ENCODE results near the gene LIN54. TPM values are rescaled to one million over a fixed set of nuclear protein-coding genes. Genes with fewer than 3 reads are reported as not detected.
"Not testable (repeated sequence)": the region's sequence is repeated elsewhere in the genome, so short reads cannot be mapped to it uniquely, and the experiment has no call there.

LIN54 gene
- total RNA-seq, 2 experiments from 2014 or later = 47.6 to 48.9 TPM

- peak overlapping the region; percentile 97 for H3K4me3 ChIP-seq (ENCODE audit: low read depth, low read length, poor library complexity, severe bottlenecking)
- peak overlapping the region; percentile 87 for H3K4me2 ChIP-seq (ENCODE audit: low read length)
- TF ChIP-seq EZH2phosphoT487 (IDR thresholded peaks at IDR 0.05; ENCODE audit: borderline replicate concordance, low read depth, low read length) (no peak), CTCF (conservative IDR thresholded peaks at IDR 0.05; ENCODE audit: low read length) (no peak)
- ChIA-PET POLR2A (interaction anchor here (0.8 to 4.3 kb wide), 7 partner anchors 10 to 110 kb away, joined by 4 to 52 read pairs (median 7); partner anchors contain the start of genes COPS4 and THAP9), CTCF (ENCODE audit: unreplicated experiment) (no interaction called here)
- intact Hi-C loops (cut with micrococcal nuclease; ENCODE audit: unreplicated experiment) = no loop called here
- peaks cover 24% of the 10 kb centered on the region for H3K36me3 ChIP-seq (ENCODE audit: insufficient read depth, low read length)
- H3K9me2 ChIP-seq (ENCODE audit: insufficient read depth, low read length) = no peaks in the 10 kb centered on the region
- TSS peak; percentile 25 for BruUV-seq (replicated peaks)
- DNase-seq (ENCODE audit: low spot score) = no peak
- no peaks in the 10 kb centered on the region for H3K9me3 ChIP-seq (ENCODE audit: low read length)
- peaks cover 29% of the 10 kb centered on the region for H3K4me1 ChIP-seq (ENCODE audit: insufficient read depth, low read length, poor library complexity, severe bottlenecking)
- peaks cover 7% of the 10 kb centered on the region; the same call in 1 of the 2 replicates for H4K20me1 ChIP-seq (ENCODE audit: insufficient read depth, low read length)
- H2AFZ ChIP-seq (ENCODE audit: low read length) = no peak overlapping the region
- peak overlapping the region; percentile 92 for H3K27ac ChIP-seq (ENCODE audit: low read depth, low read length, poor library complexity, severe bottlenecking)
- peaks cover 78% of the 10 kb centered on the region for H3K79me2 ChIP-seq (ENCODE audit: insufficient read depth, low read depth, low read length)
These were observed 1.1 kb downstream of the LIN54 start for GRCh38 chr4:83009529-83009928.

GRCh38 chr4:83003044-83003791 is 7.4 kb downstream of the LIN54 start:
- Histone ChIP-seq H3K79me2 (ENCODE audit: insufficient read depth, low read depth, low read length) (peaks cover 98% of the 10 kb centered on the region), H3K36me3 (ENCODE audit: insufficient read depth, low read length) (peaks cover 74% of the 10 kb centered on the region), H3K4me1 (ENCODE audit: insufficient read depth, low read length, poor library complexity, severe bottlenecking) (peaks cover 26% of the 10 kb centered on the region)
- H3K9me2 ChIP-seq (ENCODE audit: insufficient read depth, low read length); intact Hi-C loops (cut with micrococcal nuclease; ENCODE audit: unreplicated experiment); H3K4me2 ChIP-seq (ENCODE audit: low read length); H3K4me3 ChIP-seq (ENCODE audit: low read depth, low read length, poor library complexity, severe bottlenecking); H3K9me3 ChIP-seq (ENCODE audit: low read length); H3K27ac ChIP-seq (ENCODE audit: low read depth, low read length, poor library complexity, severe bottlenecking); H2AFZ ChIP-seq (ENCODE audit: low read length); BruUV-seq (replicated peaks); H4K20me1 ChIP-seq (ENCODE audit: insufficient read depth, low read length); DNase-seq (ENCODE audit: low spot score): not testable (repeated sequence)
- ChIA-PET CTCF (ENCODE audit: unreplicated experiment) (interaction anchor here (1.1 kb wide), 1 partner anchor 11 kb away, joined by 4 read pairs; no protein-coding TSS in a partner anchor), POLR2A (interaction anchor here (0.6 to 2.2 kb wide), 10 partner anchors 8 to 263 kb away, joined by 3 to 7 read pairs (median 4); partner anchors contain the start of gene LIN54)

GRCh38 chr4:83002329-83002728 is 8.3 kb downstream of the LIN54 start:
- Histone ChIP-seq H3K4me3 (ENCODE audit: low read depth, low read length, poor library complexity, severe bottlenecking) (no peak overlapping the region), H3K9me3 (ENCODE audit: low read length) (no peaks in the 10 kb centered on the region), H3K4me1 (ENCODE audit: insufficient read depth, low read length, poor library complexity, severe bottlenecking) (peaks cover 17% of the 10 kb centered on the region), H3K79me2 (ENCODE audit: insufficient read depth, low read depth, low read length) (peaks cover 98% of the 10 kb centered on the region), H3K27ac (ENCODE audit: low read depth, low read length, poor library complexity, severe bottlenecking) (no peak overlapping the region), H3K9me2 (ENCODE audit: insufficient read depth, low read length) (no peaks in the 10 kb centered on the region), H4K20me1 (ENCODE audit: insufficient read depth, low read length) (peaks cover 4% of the 10 kb centered on the region; the same call in 1 of the 2 replicates), H2AFZ (ENCODE audit: low read length) (no peak overlapping the region), H3K36me3 (ENCODE audit: insufficient read depth, low read length) (peaks cover 79% of the 10 kb centered on the region), H3K4me2 (ENCODE audit: low read length) (no peak overlapping the region)
- intact Hi-C loops (cut with micrococcal nuclease; ENCODE audit: unreplicated experiment) = no loop called here
- TF ChIP-seq EZH2phosphoT487 (IDR thresholded peaks at IDR 0.05; ENCODE audit: borderline replicate concordance, low read depth, low read length) (no peak), CTCF (conservative IDR thresholded peaks at IDR 0.05; ENCODE audit: low read length) (no peak)
- CTCF ChIA-PET (ENCODE audit: unreplicated experiment) = no interaction called here
- POLR2A ChIA-PET = interaction anchor here (0.6 to 2.2 kb wide), 8 partner anchors 8 to 264 kb away, joined by 3 to 7 read pairs (median 4); partner anchors contain the start of gene LIN54
- DNase-seq (ENCODE audit: low spot score) = no peak
- no TSS peak for BruUV-seq (replicated peaks)

All from OCI-LY7 (cell line).